HG02884 (cell line): ENCODE measurements around the gene MSRB3.
"Not testable (repeated sequence)": the region's sequence is repeated elsewhere in the genome, so short reads cannot be mapped to it uniquely, and the experiment has no call there.

Source experiments
- ATAC-seq: cut with Tn5 transposase; IDR thresholded peaks from one replicate; pipeline ENCODE4 v1.9.1; 2021; ENCODE audit warnings: mild to moderate bottlenecking, moderate library complexity; ENCODE audit not compliant: unreplicated experiment

The MSRB3 gene

DNA sequence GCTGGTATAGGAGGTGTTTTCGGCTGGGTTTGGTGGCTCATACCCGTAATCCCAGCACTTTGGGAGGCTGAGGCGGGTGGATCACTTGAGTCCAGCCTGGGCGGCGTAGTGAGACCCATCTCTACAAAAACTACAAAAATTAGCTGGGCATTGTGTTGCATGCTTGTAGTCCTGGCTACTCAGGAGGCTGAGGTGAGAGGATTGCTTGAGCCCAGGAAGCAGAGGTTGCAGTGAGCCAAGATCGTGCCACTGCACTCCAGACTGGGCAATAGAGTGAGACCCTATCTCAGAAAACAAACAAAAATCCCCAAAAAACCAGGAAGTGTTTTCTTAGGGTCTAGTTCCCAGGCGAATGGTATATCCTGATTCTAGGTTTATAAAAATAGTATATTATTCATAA is 7.0 kb downstream of the MSRB3 start:
- not testable (repeated sequence) for ATAC-seq

GRCh38 chr12:65287426-65287825 is 8.9 kb downstream of the MSRB3 start:
- no peak for ATAC-seq

GRCh38 chr12:65292241-65292640 is 13.8 kb downstream of the MSRB3 start:
- ATAC-seq, result no peak

DNA sequence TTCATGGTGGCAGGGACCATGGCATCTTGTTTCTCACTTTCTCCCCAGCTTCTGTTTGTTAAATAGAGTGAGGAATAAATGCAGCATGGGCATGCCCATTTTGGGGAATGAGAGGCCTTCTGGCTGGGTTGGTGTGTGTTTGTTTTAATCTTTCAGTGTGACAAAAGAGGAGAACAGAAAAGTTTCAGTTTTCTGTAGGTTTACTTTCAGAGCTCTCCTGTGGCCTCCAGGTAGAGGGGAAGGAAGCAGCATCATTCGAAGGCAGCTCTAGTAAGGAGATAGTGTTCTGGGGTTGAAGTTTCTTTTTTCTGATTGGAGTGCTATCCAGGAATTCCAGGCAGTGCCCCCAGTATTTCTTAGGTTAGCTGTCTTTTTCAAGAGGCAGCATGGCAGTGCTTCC is 15.3 kb downstream of the MSRB3 start:
- no peak for ATAC-seq

DNA sequence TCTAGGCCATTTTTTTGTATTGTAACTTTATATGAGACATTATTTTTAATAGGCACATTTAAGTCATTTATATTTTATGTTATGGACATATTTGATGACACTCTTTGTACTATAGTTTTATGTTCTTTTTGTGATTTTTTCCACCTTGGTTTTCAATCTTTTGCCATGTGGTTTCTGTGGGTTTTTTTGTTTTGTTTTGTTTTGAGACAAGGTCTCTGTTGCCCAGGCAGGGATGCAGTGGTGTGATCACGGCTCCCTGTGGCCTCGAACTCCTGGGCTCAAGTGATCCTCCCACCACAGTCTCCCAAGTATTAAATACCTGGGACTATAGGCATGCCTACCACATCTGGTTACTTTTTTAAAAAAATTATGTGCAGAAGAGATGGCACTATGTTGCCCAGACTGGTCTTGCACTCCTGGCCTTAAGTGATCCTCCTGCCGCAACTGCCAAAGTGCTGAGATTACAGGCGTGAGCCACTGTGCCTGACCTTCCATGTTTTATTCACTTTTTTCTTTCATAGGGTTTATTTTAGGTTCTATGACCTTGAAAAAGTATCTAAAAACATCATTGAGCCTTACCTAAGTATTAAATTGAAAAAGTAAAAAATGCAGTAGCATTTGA is 16.3 kb downstream of the MSRB3 start:
- no peak for ATAC-seq

- ATAC-seq, result no peak
These were observed 18.2 kb downstream of the MSRB3 start for GRCh38 chr12:65296508-65297265.

- no peak for ATAC-seq
These were observed 21.6 kb downstream of the MSRB3 start for GRCh38 chr12:65300097-65300496.

DNA sequence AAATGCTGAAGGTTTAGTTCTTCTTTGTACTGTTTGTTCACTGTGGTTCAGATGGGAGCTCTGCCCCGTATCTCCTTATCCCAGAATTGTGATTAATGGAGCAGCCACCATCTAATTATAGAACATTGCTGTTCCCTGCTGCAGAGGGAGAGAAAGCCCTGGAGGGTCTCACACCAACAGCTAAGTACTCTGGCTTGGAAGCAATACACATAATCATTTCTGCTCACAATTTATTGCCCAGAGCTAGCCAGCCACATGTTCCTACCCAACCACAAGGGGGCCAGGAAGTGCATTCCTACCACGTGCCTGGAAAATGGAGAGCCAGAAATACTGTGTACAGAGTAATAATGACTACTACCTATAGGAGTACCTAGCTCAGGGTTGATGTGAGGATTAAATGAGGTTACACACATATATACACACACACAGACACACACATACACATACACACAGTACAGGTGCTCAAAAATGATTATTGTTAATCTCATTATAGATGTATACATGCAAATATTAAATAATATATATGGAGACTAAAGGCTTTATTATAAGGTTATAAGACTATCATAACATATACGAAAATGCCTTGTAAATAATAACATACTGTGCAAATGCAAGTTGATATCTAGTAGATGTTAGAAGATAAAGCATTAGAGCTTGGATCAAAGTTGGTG is 22.3 kb downstream of the MSRB3 start:
- no peak for ATAC-seq

DNA sequence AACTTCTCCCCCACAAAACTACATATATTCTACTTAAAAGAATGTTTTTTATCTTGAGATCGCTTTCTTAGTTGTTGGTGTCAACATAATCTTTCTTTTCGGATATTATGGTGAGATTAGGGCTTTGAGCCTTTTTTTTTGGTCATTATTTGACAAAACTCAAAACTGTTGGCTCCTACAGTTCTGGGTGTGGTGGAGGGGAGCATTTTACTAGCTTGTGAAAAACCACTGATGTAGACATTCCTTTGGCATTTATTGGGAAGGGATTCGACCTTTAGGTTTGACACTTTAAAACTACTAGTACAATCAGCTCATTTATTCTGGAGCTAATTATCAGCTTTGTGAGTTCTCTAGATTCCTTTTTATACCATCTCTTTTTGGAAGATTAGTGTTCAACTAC is 24.4 kb downstream of the MSRB3 start:
- no peak for ATAC-seq

DNA sequence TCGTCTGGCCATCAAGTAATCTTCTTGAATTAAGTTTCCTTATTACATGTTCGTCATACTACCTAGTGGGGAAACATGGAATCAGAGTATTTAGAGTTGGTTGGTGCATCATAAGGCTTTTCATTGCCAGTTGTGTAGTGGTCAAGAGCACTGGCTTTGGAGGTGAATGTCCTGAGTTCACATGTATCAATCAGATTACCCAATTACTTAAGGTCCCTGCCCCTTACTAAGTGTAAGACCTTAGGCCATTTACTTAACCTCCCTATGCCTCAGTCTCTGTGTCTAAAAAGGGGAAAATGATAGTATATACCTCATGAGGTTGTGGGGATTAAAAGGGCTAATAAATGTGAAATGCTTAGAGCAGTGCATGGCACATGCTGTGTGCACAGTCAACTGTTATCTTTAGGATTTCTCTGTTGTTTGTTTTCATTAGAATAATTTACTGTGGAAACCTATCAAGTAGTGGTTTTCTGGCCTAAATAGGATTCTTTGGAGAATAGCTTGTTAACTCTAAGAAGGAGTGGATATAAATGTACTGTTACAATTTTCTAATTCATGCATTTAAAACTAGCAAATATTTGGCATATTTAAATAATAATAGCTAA is 27.0 kb downstream of the MSRB3 start:
- ATAC-seq, result no peak

- ATAC-seq, result no peak
These were observed 28.1 kb downstream of the MSRB3 start for GRCh38 chr12:65306366-65307168.

DNA sequence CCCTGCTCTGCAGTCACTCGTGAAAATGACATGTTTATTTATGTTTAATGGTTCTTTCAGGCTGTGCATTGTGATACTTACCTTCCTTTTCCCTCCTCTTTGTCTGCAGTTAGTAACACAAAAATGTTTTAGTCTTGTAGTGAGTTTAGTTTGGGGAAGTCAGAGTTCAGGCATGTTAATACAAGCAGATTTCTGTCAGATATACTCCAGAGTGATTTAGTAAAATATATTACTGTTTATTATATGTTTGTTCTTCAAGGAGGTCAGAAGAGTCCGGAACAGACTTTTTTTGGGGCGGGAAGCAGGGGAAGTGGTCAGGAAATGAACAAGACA is 28.7 kb downstream of the MSRB3 start:
- no peak for ATAC-seq

- no peak for ATAC-seq
These were observed 29.5 kb downstream of the MSRB3 start for GRCh38 chr12:65308006-65308405.

- ATAC-seq, result no peak
These were observed 30.2 kb downstream of the MSRB3 start for GRCh38 chr12:65308601-65309071.

GRCh38 chr12:65311260-65311659 is 32.8 kb downstream of the MSRB3 start:
- no peak for ATAC-seq

DNA sequence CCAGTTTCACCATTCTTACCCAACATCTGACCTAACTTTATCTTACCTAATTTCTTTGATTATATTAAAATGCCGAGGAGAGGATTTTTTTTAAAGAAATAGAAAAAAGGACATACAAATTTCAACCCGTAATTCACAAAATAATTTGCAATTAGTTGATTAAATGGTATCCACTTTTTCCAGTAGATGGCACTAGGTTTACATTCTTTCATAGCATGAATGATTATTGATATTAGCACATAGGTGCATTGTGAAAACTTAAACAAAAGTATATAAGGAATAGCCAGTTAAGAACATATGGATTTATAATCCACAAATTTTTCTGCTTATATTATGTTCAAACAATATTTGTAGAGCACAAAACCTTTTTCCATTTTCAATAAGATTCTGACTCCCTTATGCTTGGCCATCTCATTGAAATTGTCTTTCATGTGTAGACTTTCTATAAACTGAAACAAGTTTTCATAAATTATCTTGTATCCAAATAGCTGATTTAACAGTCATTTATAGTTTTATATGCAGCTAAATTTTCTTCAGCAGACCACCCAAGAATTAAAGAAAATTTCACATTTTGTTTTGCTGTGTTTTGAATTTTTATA is 35.3 kb downstream of the MSRB3 start:
- no peak for ATAC-seq

DNA sequence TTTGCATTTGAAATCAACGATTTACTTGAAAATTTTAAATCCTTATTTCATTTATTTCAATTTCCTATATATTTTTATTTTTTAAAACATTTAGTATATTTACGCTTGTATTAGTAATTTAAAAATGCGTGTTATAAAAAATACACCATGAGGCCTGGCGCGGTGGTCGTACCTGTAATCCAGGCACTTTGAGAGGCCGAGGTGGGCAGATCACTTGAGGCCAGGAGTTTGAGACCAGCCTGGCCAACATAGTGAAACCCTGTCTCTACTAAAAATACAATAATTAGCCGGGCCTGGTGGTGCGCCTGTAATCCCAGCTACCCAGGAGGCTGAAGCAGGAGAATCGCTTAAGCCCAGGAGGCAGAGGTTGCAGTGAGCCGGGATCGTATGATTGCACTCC is 36.8 kb downstream of the MSRB3 start:
- not testable (repeated sequence) for ATAC-seq

GRCh38 chr12:65318186-65318685 is 39.8 kb downstream of the MSRB3 start:
- ATAC-seq, result no peak

DNA sequence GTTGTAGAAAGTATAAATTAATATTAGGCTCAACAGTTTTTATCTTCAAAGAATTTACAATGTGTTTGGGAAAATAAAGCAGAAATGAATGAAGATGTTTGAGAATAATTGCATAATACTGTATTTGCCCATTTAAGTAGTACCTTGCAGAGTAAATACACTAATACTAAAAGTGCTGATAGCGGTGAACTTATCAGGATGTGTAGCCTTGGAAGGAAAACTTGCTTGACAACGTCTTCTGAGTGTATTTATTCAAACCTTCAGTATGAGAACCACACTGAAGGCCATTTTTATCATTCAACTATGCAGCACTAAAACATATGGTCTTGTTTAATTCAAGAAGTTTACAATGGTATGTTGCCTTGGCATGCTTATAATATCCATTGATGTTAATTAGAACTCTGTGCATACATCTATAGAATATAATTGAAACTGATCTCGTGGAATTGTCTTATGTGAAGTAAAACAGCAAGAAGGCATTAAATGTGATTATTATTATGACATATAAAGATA is 41.3 kb downstream of the MSRB3 start:
- ATAC-seq, result no peak

DNA sequence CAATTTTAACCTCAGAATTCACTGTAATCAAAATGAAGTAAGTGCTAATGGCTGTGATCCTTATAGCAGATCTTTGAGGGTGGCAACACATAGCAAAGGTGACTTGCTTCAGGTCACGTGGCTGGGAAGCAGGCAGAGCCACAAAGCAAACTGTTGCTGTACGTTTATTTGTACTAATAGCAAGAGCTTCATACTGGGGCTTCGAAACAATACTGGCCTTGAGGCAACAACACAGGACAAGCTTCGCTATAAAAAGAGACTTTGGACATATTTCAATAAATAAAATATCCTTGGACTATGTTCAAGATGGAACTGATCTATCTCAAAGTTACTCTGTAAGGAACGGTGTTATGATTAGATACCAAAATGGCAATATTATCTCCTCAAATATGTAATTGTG is 44.6 kb downstream of the MSRB3 start:
- ATAC-seq, result no peak
